Heart left ventricle (tissue), 13 donors: ENCODE data around the gene SORCS2.

Source experiments
- CTCF ChIP-seq, 12 donors: fragments of 200-600 bp; sonication (generic) in 4 of 12; IDR thresholded peaks; one replicate each; pipeline versions ENCODE4 v1.5.0 to v1.8.0; 2018 to 2022; ENCODE audit warnings: antibody characterized with exemption in 12 of 12, mild to moderate bottlenecking in 5 of 12
- POLR2A ChIP-seq, 2 donors: fragments of 450-650 bp; IDR thresholded peaks; one replicate each; pipeline ENCODE4 v1.6.1; 2017; ENCODE audit warnings: antibody characterized with exemption in 2 of 2, mild to moderate bottlenecking in 2 of 2, moderate library complexity in 2 of 2
- donor health status: ischemic (EF 13 %, LVEDD 7.1; RV severe dilation, severe dysfunction).
- donor health status: DM: no; HTN: yes; CAD: no.
- donor health status: DM: no; HTN: no; CAD: no.
- donor health status: ischemic (EF 25% LVEDD 6.9; RV normal size, moderate dysfunction).
- donor health status: ischemic (EF 25% LVEDD 5.7; RV mildly dilated, moderate dysfunction).
- donor health status: ischemic (EF 35%, LVEDD 5.7; RV mildly dilated, moderate dysfunction).
- donor health status: nonischemic (EF 11% LVEDD 7.7; RV severe dilation, severe dysfunction).
- donor health status: DM: yes; HTN: yes; CAD: no.
- donor health status: PGD.
- donor health status: ischemic (EF 29% LVEDD 5.4; RV normal size, mild dysfunction).
- donor health status: nonischemic (EF 23%, LVEDD 6.1; RV moderate dilation, normal function).

GRCh38 chr4:7157666-7158065 lies 34.7 kb upstream of the SORCS2 start:
- TF ChIP-seq CTCF (IDR thresholded peaks at IDR 0.05) (no peak), POLR2A (IDR thresholded peaks at IDR 0.05) (no peak)
